HG03039 (cell line): ENCODE results near the gene SPSB3.
A peak's percentile ranks its signal among the peaks of the same experiment; 100 is the strongest.

Experiments
- ATAC-seq: cut with Tn5 transposase; IDR thresholded peaks from one replicate; pipeline ENCODE4 v1.9.1; 2021; ENCODE audit warnings: mild to moderate bottlenecking, moderate library complexity; ENCODE audit not compliant: unreplicated experiment

The SPSB3 gene

DNA sequence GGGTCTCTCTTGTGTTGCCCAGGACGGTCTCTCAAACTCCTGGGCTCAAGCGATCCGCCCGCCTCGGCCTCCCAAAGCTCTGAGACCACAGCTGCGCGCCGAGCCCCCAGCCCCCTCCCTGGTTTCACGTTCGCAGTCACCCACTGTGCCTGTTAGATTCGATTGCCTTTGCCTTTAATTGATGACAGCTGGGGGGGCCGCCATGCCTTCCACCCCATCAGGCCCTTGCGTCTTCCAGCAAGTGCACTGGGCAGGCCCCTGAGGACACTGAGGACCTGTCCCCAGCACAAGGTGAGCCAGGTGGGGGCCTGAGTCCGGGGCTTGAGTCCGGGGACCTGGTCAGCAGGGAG, 7.9 kb upstream of the SPSB3 start:
- ATAC-seq: no peak

- no peak for ATAC-seq
These were observed 7.3 kb upstream of the SPSB3 start for GRCh38 chr16:1789643-1790045.

DNA sequence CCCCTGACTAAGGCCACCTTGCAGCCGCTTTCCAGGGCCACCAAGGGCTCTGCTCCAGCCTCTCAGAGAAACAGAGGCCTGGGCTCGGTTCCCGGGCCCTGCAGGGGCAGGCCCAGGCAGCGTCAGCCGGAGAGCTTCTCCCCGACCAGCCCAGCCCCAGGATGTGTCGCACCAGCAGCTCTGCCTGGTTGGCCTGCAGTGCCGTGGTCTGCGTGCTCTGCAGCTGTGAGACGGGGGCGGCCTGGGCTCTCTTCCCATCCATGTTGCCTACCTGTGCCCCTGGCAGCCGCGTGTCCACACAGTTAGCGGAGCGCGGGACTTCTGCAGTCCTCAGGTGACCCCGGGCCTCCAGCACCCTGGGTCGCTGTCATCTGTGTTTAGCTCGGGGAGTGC, 6.3 kb upstream of the SPSB3 start:
- ATAC-seq: no peak

DNA sequence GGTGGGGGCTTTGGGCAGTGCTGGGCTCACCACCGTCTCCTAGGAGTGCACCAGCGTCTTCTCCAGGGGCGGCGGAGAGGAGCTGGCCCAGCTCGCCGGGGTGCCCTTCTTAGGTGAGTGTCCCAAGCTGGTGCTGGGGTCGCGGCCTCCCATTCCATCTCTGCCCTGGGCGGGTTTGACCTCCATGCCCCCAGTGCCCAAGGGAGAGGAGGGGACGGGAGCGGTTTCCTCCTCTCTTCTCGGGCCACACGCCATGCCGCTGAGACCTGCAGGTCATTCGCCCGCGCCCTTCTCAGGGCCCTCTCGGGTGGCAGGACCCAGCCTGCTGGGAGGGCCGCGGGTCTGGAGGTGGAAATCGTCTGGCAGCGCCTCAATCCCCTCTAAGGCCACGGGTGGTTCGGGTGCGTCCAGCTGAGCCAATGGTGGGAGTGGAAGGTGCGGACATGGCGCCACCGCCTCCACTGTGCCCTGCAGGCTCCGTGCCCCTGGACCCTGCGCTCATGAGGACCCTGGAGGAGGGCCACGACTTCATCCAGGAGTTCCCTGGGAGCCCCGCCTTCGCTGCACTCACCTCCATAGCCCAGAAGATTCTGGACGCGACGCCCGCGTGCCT, 5.8 kb upstream of the SPSB3 start:
- ATAC-seq: no peak

- ATAC-seq: no peak
These were observed 5.1 kb upstream of the SPSB3 start for GRCh38 chr16:1787322-1788094.

DNA sequence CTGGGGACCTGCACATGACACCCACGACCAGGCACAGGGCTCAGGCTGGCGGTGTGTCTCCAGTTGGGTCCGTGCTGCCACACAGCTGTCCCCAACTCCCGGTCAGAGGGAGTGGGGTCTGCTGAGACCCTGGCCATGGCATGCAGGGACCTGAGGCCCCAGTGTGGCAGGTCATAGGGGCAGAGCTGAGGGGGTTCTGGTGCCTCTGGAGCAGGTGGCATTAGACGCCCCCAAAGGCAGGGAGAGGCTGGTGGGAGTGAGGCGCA, 4.6 kb upstream of the SPSB3 start:
- ATAC-seq: no peak

- ATAC-seq: no peak
These were observed 4.1 kb upstream of the SPSB3 start for GRCh38 chr16:1786242-1787055.

DNA sequence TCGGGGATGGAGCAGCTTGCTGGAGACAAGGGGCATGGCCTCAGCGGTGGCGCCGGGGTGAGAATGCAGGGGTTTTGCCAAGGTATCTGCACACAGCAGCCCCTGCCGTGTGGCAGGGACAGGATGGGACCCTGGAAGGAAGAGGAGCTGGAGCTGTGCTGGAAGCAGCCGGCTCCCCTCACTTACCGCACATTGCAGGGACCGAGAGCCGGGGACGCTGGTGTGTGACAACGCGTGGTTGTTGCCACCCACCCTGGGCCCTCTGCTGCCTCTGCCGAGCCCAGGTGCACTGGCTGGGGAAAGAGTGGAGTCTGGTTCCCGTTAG, 3.4 kb upstream of the SPSB3 start:
- no peak for ATAC-seq

DNA sequence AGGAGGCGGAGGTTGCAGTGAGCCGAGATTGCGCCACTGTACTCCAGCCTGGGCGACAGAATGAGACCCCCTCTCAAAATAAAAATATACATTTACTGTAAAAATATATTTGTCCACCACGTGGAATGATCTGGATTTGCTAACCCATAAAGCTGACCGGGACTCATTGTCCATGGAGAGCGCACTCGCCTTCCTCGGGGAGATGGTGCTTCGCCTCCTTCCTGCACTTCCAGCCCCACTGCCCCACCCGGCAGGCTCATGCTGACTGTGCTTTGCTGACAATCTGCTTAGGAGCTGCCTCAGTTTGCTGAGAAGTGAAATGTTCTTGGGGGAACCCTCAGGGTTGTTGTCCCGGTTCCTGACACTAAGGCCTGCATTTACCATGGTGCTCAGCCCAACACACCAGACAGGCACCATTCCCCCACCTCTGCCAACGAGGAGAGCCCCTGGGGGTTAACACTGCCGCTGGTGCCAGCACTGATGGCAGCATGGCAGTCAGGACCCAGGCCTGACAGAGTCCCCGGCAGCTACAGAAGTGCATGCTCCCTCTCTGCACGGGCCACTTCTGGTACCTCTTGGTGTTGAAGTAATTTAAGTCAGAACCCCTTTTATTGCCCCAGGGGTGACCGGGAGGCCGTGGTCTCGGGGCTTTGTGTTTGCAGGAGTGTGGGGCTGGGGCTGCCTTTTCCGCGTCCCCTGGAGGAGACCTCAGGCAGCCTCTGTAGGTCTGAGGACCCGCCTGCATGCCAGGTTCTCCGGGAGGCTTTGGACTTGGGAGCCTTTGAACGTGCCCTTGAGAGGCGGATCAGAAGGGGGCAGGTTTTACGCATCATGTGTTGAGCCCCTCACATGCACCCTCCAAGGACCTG, 2.8 kb upstream of the SPSB3 start:
- no peak for ATAC-seq

- ATAC-seq: peak; percentile 6
These were observed 488 bp downstream of the SPSB3 start for GRCh38 chr16:1781758-1782407.

GRCh38 chr16:1781254-1781653, 1.1 kb downstream of the SPSB3 start:
- ATAC-seq: no peak

DNA sequence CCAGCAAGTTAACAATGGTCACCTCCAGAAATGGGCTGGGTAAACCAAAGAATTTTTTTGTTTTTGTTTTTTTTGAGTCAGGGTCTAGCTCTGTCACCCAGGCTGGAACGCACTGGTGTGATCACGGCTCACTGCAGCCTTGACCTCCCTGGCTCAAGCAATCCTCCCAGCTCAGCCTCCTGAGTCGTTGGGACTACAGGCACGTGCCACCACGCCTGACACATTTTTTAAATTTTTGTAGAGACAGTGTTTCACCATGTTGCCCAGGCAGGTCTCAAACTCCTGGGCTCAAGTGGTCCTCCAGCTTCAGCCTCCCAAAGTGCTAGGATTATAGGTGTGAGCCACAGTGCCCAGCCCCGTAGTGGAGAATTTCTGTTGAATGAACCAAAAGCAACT, 1.7 kb downstream of the SPSB3 start:
- ATAC-seq: no peak

DNA sequence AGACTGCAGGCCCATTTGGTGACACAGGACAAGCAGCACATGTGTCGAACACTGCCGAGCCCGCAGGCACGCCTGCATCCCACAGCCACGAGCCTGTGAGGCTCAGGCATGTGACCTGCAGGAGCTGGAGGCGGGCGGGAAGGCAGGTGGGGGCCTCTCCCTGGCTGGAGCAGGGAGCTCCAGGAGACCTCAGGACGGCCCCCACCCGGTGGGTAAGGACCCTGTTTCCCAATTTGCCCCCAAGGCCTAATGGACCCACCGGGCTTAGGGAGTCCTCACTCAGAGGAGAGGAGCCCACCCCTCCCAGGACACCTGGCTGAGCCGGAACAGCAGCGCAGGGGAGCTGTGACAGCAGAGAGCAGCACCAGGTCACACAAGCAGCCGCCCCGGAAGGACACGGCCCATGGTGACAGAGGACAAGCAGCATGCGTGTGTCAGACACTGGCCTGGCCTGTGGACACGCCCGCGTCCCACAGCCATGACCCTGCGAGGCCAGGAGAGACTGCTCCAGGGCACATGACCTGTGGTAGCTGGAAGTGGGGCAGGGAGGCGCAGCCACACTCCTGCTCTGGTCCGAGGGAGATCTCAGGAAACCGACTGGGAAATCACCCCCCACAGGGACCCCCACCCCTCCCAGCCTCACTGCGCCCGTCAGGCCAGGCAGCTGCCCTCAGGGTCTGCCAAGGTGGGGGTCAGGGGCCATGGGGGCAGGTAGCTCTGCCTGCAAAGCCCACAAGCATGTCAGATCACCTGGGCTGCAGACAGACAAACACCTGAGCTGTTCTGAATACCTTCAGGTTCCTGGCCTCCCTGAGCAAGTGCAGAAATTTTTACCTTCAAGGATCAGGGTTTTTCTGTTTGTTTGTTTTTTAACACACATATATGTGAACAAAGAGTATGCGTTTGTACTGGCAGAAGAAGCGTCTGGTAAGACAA, 2.4 kb downstream of the SPSB3 start:
- no peak for ATAC-seq

- ATAC-seq: no peak
These were observed 3.1 kb downstream of the SPSB3 start for GRCh38 chr16:1779234-1779701.

DNA sequence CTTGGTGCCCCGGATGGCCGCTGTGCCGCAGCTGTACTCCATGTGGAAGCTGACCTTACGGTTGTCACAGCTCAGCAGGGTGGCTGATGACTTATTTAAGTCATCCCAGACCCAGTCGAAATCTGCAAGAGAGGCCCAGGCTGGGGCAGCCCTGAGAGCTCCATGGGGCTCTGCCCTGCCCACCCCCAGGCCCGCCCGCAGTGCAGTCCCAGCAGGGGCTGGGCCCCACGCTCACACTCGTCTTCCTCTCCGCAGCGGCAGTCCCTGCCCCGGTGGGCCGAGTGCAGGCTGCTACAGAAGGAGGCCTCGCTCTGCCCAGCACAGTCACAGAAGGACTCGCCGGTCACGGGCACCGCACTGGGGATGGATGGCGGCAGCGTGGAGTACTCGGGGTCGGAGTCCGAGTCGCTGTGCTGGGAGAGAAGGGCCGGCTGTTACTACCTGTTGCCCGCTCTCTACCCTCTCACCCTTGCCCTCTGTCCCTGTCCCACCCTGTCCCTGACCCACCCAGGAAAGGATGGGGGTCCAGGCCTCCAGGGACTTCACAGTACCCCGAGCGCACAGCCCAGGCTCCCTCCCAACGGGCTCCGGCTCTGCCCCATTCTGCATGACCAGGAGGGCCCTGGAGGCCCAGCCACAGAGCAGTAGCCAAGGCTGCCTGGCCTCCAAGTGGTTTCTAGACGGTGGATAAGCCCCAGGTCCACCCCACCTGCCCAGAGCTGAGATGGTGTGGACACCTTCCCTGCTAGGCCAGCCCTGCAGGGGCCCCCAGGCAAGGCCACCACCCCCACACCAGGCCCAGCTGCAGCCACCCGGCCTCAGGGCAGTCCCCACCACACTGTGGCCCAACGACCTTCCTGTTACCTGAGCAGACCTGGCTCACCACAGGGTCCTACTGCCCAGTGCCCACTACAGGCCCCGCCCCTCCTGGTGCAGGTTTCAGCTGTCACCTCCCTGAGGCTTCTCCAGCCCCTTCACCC, 3.9 kb downstream of the SPSB3 start:
- no peak for ATAC-seq

GRCh38 chr16:1777375-1778199, 4.8 kb downstream of the SPSB3 start:
- ATAC-seq: no peak

DNA sequence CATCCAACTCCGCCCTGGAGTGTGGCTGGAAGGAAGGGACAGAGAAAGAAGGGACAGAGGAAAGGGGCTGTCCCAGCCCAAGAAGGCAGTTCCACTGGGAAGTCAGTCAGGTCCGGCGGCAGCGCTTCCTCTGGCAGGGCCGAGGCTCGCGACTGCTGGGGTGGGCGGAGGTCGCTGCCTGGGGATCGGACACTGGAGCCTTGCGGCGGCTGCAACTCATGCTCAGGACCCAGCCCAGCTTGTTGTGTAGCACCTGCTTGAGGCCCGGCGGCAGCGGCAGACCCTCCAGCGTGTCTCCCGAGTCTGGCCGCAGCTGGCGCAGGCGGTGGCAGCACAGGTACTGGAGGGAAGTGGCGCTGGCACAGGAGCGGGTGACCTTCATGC, 5.4 kb downstream of the SPSB3 start:
- ATAC-seq: no peak

DNA sequence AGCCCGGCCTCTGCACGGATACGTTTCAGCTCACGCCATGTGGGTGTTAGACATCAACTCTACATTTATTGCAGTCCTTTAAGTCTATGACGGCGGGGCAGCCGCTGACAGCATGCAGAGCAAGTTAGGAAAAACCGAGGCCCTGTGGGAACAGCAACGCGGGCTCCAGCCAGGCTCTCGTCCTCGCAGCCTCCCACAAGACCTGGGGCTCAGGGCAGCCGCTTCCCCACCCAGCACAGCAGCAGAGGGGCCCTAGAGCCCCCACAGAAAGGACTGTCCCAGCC, 5.8 kb downstream of the SPSB3 start:
- no peak for ATAC-seq
